H9 (cell line): ENCODE results near the gene ZC3H12C. TPM values are rescaled to one million over a fixed set of nuclear protein-coding genes. Genes with fewer than 3 reads are reported as not detected.

ENCODE experiments used
- DNase-seq: peaks from one replicate; pipeline ENCODE4 v3.0.0-alpha.2; 2017
- H2AFZ ChIP-seq: one replicate; pipeline ENCODE4 v1.6.1; 2013; ENCODE audit warnings: mild to moderate bottlenecking, low read length, control low read depth, moderate library complexity
- H2AK5ac ChIP-seq: 2 replicates; pipeline ENCODE4 v1.6.1; 2013; ENCODE audit warnings: low read length, control low read depth, mixed read lengths; ENCODE audit not compliant: insufficient read length
- H2BK120ac ChIP-seq: one replicate; pipeline ENCODE4 v1.6.1; 2013; ENCODE audit warnings: low read depth, mild to moderate bottlenecking, low read length, control low read depth, inconsistent platforms; ENCODE audit not compliant: poor library complexity, severe bottlenecking
- H2BK12ac ChIP-seq: 2 replicates; pipeline ENCODE4 v1.6.1; 2013; ENCODE audit warnings: low read length, control low read depth, mixed read lengths, low read depth; ENCODE audit not compliant: insufficient read length
- H2BK15ac ChIP-seq: 2 replicates; pipeline ENCODE4 v1.6.1; 2013; ENCODE audit warnings: low read depth, low read length, control low read depth
- H2BK20ac ChIP-seq: one replicate; pipeline ENCODE4 v1.6.1; 2013; ENCODE audit warnings: low read depth, mild to moderate bottlenecking, low read length, control low read depth, inconsistent platforms; ENCODE audit not compliant: poor library complexity, severe bottlenecking
- H2BK5ac ChIP-seq: 2 replicates; pipeline ENCODE4 v1.6.1; 2013; ENCODE audit warnings: low read length, control low read depth, mixed read lengths; ENCODE audit not compliant: insufficient read length
- H3K14ac ChIP-seq: 2 replicates; pipeline ENCODE4 v1.6.1; 2013; ENCODE audit warnings: low read length, control low read depth; ENCODE audit not compliant: insufficient read depth
- H3K18ac ChIP-seq: 2 replicates; pipeline ENCODE4 v1.6.1; 2013; ENCODE audit warnings: low read depth, mild to moderate bottlenecking, mixed read lengths, low read length, control low read depth; ENCODE audit not compliant: insufficient read length
- H3K23ac ChIP-seq: 2 replicates; pipeline ENCODE4 v1.6.1; 2013; ENCODE audit warnings: low read length, control low read depth, mixed read lengths, low read depth; ENCODE audit not compliant: insufficient read length
- H3K23me2 ChIP-seq: 2 replicates; pipeline ENCODE4 v1.6.1; 2013; ENCODE audit warnings: low read depth, mild to moderate bottlenecking, mixed read lengths, low read length, control low read depth; ENCODE audit not compliant: insufficient read length, poor library complexity, severe bottlenecking
- H3K27ac ChIP-seq: 2 replicates; pipeline ENCODE4 v1.5.1; 2013; ENCODE audit warnings: low read length, control low read depth, mixed read lengths, low read depth; ENCODE audit not compliant: insufficient read length
- H3K27me3 ChIP-seq: 2 replicates; pipeline ENCODE4 v1.6.1; 2013; ENCODE audit warnings: low read length, control low read depth, inconsistent platforms; ENCODE audit not compliant: insufficient read depth
- H3K4ac ChIP-seq: 2 replicates; pipeline ENCODE4 v1.6.1; 2013; ENCODE audit warnings: low read depth, mild to moderate bottlenecking, control low read depth, inconsistent platforms, low read length, moderate library complexity
- H3K4me1 ChIP-seq: 2 replicates; pipeline ENCODE4 v1.6.1; 2013; ENCODE audit warnings: low read length, control low read depth, inconsistent platforms; ENCODE audit not compliant: insufficient read depth
- H3K4me2 ChIP-seq: 2 replicates; pipeline ENCODE4 v1.6.1; 2013; ENCODE audit warnings: low read length, control low read depth, mixed read lengths; ENCODE audit not compliant: insufficient read length, insufficient read depth
- H3K56ac ChIP-seq: 2 replicates; pipeline ENCODE4 v1.6.1; 2013; ENCODE audit warnings: low read depth, mild to moderate bottlenecking, mixed read lengths, low read length, control low read depth; ENCODE audit not compliant: insufficient read length
- H3K79me1 ChIP-seq: 2 replicates; pipeline ENCODE4 v1.6.1; 2013; ENCODE audit warnings: low read depth, mild to moderate bottlenecking, moderate library complexity, low read length, control low read depth, inconsistent platforms; ENCODE audit not compliant: insufficient read depth, poor library complexity, severe bottlenecking
- H3K79me2 ChIP-seq: 2 replicates; pipeline ENCODE4 v1.6.1; 2013; ENCODE audit warnings: low read length, control low read depth, inconsistent platforms; ENCODE audit not compliant: insufficient read depth
- H3K9ac ChIP-seq: 2 replicates; pipeline ENCODE4 v1.6.1; 2013; ENCODE audit warnings: low read length, control low read depth, mixed read lengths; ENCODE audit not compliant: insufficient read length; ENCODE audit errors: extremely low read depth
- H3K9me3 ChIP-seq: one replicate; pipeline ENCODE4 v1.6.1; 2013; ENCODE audit warnings: low read depth, low read length, inconsistent platforms; ENCODE audit not compliant: control insufficient read depth
- H3T11ph ChIP-seq: one replicate; pipeline ENCODE4 v1.6.1; 2013; ENCODE audit warnings: mild to moderate bottlenecking, low read length, control low read depth, inconsistent platforms
- H4K20me1 ChIP-seq: one replicate; pipeline ENCODE4 v1.6.1; 2013; ENCODE audit not compliant: control insufficient read depth, insufficient read length, insufficient read depth
- H4K5ac ChIP-seq: 2 replicates; pipeline ENCODE4 v1.6.1; 2013; ENCODE audit warnings: low read depth, mild to moderate bottlenecking, mixed read lengths, low read length, control low read depth; ENCODE audit not compliant: insufficient read length
- H4K8ac ChIP-seq: replicated peaks from 2 replicates; pipeline ENCODE4 v1.6.1; 2013; ENCODE audit warnings: low read length, control low read depth, mixed read lengths, low read depth; ENCODE audit not compliant: insufficient read length
- H4K91ac ChIP-seq: 2 replicates; pipeline ENCODE4 v1.6.1; 2013; ENCODE audit warnings: low read depth, mild to moderate bottlenecking, moderate library complexity, mixed read lengths, low read length, control low read depth; ENCODE audit not compliant: insufficient read length
- H3K27ac Mint-ChIP-seq, 3 experiments: 2 replicates in 2 of 3; 3 replicates in 1 of 3; pipeline ENCODE4 v1.8.0; 2020 to 2021; ENCODE audit warnings: mixed read lengths in 3 of 3, mild to moderate bottlenecking in 1 of 3, moderate library complexity in 1 of 3
- H3K27me3 Mint-ChIP-seq: 2 replicates; pipeline ENCODE4 v1.8.0; 2021; ENCODE audit warnings: low read depth, mild to moderate bottlenecking, moderate library complexity, mixed read lengths
- H3K36me3 Mint-ChIP-seq, 3 experiments: 2 replicates in 2 of 3; 3 replicates in 1 of 3; pipeline ENCODE4 v1.8.0; 2020 to 2021; ENCODE audit warnings: low read depth in 3 of 3, mixed read lengths in 3 of 3; ENCODE audit not compliant: insufficient read depth in 1 of 3
- H3K4me1 Mint-ChIP-seq, 2 experiments: 2 replicates each; pipeline ENCODE4 v1.8.0; 2020; ENCODE audit warnings: mixed read lengths in 2 of 2
- H3K4me3 Mint-ChIP-seq, 2 experiments: 2 replicates in 1 of 2; 3 replicates in 1 of 2; pipeline ENCODE4 v1.8.0; 2020 to 2021; ENCODE audit warnings: mild to moderate bottlenecking in 2 of 2, mixed read lengths in 2 of 2, moderate library complexity in 1 of 2
- H3K9me3 Mint-ChIP-seq, 2 experiments: 2 replicates in 1 of 2; 3 replicates in 1 of 2; pipeline ENCODE4 v1.8.0; 2020; ENCODE audit warnings: mild to moderate bottlenecking in 2 of 2, mixed read lengths in 2 of 2, moderate library complexity in 1 of 2
- CTCF ChIP-seq: fragments of 200-600 bp; sonication (generic); conservative IDR thresholded peaks from 3 replicates; pipeline ENCODE4 v1.8.0; 2021; ENCODE audit warnings: antibody characterized with exemption, mild to moderate bottlenecking
- total RNA-seq: library from RNA; stranded (reverse); gene quantifications from 2 replicates; pipeline ENCODE4 v1.2.1, GENCODE V29; 2021

ZC3H12C gene
- total RNA-seq, 1 experiment from 2014 or later: 4.8 TPM

- no peak overlapping the region for H3K4me3 Mint-ChIP-seq
- Histone ChIP-seq H4K8ac (no peak overlapping the region), H4K5ac (no peak overlapping the region), H3K9me3 (no peaks in the 10 kb centered on the region), H3K23me2 (no peaks in the 10 kb centered on the region), H3K4me2 (no peak overlapping the region), H3K23ac (no peak overlapping the region), H3K79me1 (no peaks in the 10 kb centered on the region), H3T11ph (no peak overlapping the region), H3K4ac (no peak overlapping the region), H2BK15ac (no peak overlapping the region), H4K91ac (no peak overlapping the region), H2BK20ac (no peak overlapping the region), H3K4me1 (no peaks in the 10 kb centered on the region; the same call in 1 of the 2 replicates), H2BK5ac (no peak overlapping the region), H4K20me1 (peaks cover 2% of the 10 kb centered on the region), H3K27me3 (no peaks in the 10 kb centered on the region), H3K14ac (no peak overlapping the region), H3K79me2 (no peaks in the 10 kb centered on the region), H3K9ac (no peak overlapping the region), H2BK120ac (no peak overlapping the region), H3K27ac (no peak overlapping the region), H3K56ac (no peak overlapping the region), H2BK12ac (no peak overlapping the region), H2AFZ (no peak overlapping the region), H3K18ac (no peak overlapping the region), H2AK5ac (no peak overlapping the region)
- no peak for TF ChIP-seq CTCF
- H3K27me3 Mint-ChIP-seq: no peaks in the 10 kb centered on the region
- DNase-seq: no peak
- H3K9me3 Mint-ChIP-seq: no peaks in the 10 kb centered on the region
- peaks cover 10 to 21% (median 13%) of the 10 kb centered on the region in 3 experiments; a peak in 6 of 7 replicates for H3K36me3 Mint-ChIP-seq
- H3K4me1 Mint-ChIP-seq: peaks cover 0 to 4% of the 10 kb centered on the region in 2 experiments; a peak in 1 of 4 replicates
- H3K27ac Mint-ChIP-seq: no peak overlapping the region
Measured at GRCh38 chr11:110162216-110162615, 69.0 kb downstream of the ZC3H12C start.
